Middle frontal gyrus (tissue), 1 donor: Measurements from ENCODE around the gene KIAA1755.

Experiments used
- DNase-seq: peaks from one replicate; pipeline ENCODE4 v3.0.0-alpha.2; 2015; ENCODE audit warnings: low spot score; ENCODE audit errors: extremely low spot score

Gene KIAA1755

DNA sequence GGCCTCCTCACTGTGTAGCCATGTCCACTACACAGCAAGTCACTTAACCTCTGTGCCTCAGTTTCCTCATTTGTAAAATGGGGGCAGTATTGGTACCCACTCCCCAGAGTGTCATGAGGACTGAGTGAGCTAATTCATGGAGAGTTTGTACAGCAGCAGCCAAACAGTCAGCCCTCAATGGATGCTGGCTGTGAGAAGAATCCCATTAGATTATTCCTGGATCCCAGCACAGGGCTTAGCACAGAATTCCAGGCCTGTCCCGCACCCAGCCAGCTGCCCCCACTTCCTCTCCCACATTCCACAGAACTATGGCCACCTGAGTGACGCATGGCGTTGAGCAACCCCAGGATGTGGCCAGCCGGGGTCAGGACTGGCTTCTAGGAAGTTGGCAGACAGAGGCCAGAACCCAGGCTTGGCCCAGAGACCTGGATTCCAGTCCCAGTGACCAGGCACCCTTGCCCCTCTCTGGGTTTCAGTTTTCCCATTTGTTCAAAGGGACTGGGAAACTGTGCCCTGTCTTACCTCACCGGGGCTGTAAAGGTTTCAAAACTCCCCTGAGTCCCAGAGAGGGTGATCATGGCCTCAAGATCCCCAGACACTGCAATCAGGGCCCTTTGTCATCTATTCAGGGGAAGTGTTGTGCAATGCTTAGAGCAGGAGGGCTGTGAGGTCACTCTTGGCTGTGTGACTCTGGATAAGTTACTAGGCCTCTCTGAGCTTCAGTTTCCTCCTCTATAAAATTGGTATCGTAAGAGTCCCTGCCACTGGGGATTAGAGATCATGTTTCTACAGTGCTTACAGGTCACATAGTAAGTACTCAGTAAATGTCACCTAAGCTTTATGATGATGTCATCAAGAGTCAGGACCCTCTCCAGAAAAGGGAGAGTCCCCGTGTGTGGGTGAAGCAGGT is 92.4 kb downstream of the KIAA1755 start:
- DNase-seq, result no peak

DNA sequence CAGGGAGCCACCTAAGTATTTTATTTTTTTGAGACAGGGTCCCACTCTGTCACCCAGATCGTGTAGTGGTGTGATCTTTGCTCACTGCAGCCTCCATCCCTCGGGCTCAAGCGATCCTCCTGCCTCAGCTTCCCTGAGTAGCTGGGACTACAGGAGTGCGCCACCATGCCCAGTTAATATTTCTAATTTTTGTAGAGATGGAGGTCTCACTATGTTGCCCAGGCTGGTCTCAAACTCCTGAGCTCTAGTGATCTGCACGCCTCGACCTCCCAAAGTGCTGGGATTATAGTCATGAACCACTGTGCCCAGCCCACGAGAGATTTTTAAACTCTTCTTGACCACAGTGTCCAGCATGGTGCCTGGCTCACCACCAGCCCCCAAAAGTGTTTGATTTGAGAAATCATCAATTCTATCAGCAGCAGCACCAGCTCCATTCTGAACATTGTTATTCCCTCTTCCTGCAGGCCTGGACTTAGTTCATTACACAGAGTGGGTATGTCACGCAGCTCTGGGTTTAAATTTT is 93.1 kb downstream of the KIAA1755 start:
- no peak for DNase-seq

DNA sequence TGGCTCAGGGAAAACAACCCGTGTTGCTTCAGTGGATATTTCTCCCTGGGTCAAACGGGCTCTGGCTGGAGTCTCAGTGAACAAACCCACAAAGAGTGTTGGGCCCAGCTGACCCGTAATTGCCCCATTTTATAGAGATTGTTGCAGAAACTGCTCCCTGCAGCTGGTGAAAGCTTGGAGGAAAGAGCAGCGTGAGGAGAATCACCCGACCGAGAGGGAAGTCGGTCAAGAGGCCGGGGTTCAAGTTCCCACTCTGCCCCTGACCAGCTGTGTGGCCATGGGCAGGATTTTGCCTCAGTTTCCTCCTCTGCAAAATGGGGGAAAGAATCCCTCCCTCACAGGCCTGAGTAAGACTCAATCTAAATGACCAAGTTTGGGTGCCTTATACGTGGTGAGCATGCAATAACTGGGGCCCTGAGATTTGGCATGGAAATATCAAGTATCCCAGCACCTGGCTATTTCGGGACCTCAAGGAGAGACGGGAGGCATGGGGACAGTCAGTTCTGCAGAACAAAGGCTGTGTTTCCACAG is 93.8 kb downstream of the KIAA1755 start:
- DNase-seq, result no peak

DNA sequence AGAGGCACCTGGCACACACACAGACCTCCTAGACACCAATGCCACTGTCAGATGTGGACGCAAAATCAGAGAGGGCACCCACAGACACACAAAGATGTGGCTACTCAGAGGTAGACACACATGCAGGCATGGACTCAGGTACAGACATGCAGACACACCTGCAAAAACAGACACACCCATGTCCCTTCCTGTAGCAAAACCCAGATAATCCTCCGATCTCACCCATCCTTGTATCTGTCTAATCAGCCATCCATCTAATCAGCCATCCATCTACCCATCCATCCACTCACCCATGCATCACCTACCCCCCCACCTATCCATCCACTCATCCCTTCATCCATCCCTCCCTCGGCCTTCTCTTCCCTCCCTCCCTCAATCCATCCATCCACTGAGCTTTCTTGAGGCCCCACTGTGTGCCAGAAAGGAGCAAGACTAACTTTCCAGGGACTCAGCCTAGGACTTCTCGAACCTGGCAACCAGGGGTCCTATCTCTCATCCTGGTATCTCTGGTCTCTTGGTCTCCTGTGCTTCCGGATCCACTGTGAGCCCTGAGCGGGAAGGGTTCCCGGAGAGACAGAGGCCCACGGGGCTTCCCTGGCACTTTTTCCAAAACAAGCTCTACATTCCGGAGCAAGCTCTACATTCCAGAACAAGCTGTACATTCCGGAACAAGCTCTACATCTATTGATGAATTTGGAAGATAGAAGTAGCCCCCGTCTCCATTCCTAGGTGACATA is 94.4 kb downstream of the KIAA1755 start:
- DNase-seq, result no peak

DNA sequence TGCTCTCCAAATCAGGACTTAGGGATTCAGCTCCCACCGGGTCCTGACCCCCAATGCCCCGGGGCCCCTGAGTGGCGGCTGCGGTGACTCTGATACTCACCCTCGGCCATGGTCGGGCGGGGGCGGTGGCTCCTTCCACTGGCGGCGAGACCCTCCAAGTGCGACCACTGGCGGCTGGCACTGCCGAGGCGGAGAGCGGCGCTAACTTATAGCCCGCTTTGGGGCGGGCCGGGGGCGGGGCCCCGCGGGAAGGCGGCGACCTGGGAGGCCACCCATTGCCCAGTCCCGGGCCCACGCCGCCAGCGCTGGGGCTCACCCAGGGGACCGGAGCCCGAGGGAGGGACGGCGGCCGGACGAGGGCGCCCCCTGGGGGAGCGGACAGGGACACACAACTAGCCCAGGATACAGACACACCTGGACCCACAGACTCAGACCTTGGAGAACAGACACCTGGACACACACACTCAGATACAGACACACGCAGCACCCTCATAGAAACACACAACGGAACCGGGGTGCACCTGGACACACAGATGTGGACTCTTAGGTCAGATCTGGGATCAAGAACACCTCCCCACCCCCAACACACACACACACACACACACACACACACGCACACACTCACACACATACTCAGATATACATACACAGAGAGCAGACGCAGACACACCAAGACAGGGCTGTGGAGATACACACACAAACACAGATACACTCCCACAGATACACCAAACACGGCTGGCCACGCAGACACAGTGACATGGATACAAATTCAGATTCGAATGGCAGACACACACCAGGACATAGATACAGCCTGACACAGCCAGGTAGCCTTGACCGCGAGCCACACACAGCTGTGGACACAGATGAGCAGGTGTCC is 95.2 kb downstream of the KIAA1755 start, which contains the start of gene TGM2:
TSS of gene TGM2 (minus strand) at position 182 of the 877 bp plus-strand sequence. CDS start at position 110, 72 bp downstream.
- DNase-seq, result no peak

DNA sequence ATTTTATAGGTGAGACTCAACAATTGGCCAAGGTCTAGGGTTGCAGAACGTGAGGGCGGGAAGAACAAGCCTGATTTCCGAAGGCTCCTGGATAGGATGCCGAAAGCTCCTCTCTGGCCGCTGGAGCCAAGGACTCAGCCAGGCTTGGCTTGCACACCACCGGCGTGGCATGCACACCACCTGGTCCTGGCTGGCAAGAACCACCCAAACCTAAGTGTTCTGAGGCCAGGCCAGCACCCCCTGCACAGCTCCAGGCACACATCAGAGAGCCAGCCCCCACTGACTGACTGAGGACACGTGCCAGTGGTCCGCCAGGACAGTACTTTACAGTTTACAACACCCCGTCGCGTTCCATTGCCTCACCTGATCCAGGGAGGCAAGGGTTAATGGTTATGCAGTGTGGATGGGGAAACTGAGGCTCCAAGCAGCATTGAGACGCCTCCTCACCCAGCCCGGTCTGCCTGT is 95.9 kb downstream of the KIAA1755 start:
- DNase-seq, result no peak

DNA sequence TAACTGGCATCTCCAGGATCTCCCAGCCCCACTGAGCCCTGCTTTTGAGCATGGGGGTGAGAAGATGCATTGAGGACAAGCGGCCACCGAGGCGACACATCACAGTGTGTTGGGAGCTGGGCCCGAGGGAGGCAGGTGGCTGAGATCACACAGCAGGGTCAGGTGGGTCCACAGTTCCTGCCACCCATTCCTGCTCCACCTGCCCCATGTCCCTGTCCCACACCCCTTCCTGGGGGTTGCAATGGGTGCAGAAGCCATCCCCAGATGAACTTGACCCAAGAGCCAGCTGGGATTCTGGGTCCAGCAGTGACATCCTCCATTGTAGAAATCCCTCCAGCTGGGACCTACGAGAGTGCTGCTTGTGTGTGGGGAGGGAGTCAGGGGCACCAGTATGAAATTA is 96.5 kb downstream of the KIAA1755 start:
- no peak for DNase-seq

DNA sequence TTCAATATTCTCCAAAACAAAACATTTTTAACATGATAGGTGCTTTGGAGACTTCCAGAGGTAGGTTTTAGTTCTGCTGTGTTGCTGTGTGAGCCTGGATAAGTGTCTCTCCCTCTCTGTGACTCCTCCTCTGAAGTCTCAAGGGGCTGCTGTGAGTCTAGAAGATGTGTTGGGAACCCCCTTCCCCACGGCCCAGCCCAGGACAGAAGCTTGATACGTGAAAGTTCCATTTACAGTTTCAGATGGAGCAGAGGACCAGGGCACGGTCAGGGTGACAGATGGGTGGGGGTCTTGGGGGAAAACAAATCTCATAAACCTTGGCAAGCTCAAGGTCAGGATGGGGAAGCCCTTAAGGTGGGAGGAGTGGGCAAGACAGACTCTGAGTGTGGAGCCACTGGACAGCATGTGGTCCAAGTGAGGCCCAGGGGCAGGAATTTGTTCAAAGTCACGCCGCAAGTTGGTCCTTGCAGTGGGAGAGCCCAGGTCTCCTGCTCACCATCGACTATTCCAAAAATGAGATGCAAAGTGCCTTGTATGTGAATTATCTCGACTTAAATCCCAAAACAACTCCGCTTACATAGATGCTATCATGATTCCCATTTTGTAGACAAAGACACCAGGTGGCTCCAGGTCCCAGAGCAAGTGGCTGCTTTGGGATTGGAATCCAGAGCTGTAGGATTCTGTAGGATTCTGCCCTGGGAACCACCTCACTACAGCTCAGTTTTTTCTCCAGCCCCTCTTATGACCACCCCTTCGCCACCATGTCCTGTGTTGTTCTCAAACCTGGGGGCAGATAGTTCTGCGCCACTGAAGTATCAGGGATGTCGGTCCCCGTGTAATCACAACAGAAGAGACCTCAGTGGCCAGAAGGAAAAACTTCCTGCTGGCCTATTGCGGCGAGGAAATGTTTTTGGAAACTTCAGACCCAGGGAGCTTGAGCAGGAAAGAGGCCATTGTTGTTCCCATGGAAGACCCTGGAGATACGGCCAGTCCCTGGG is 97.4 kb downstream of the KIAA1755 start:
- no peak for DNase-seq

DNA sequence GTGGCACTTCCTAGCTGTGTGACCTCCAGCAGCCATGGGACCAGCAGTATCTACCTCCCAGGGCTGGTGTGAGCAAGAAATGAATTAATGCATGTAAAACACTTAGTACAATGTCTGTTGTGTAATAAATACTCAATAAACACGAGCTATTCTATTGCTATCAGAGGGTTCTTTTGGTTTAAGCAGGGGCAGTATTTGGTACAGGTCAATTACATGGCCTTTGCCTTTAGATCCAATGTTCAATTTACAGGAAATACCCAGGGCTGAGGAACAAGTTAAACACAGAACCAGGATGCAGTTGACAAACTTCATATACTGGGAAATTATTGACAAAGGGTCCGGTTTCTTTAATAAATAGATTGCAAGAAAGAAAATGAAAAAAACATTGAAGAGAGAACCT is 98.4 kb downstream of the KIAA1755 start:
- no peak for DNase-seq

DNA sequence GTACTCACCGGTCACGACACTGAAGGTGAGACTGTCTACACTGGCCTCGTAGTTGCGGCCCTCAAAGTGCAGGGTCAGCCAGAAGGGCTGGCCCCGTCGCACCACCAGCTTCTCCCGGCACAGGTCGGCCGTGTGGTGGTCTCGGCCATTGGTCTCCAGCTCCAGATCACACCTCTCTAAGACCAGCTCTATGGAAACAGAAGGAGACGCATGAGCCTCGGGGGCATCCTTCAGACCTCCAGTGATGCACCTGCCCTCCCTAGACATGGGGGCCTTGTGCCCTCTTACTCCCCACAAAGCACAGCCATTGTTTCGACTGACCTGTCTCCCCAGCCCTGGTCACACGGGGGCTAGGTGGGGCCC is 99.1 kb downstream of the KIAA1755 start:
- no peak for DNase-seq
